PFSK-1 (cell line): ENCODE measurements around the gene KAZALD1.

Source experiments
- POLR2AphosphoS5 ChIP-seq: IDR thresholded peaks from 2 replicates; pipeline ENCODE4 v1.6.1; 2012; ENCODE audit warnings: low read depth, mild to moderate bottlenecking, control low read depth, low read length, moderate library complexity
- SIN3A ChIP-seq: IDR thresholded peaks from 2 replicates; pipeline ENCODE4 v1.6.1; 2012; ENCODE audit warnings: mild to moderate bottlenecking, low read length, moderate library complexity, borderline replicate concordance; ENCODE audit not compliant: insufficient read depth
- TAF1 ChIP-seq: IDR thresholded peaks from 2 replicates; pipeline ENCODE4 v1.6.1; 2012; ENCODE audit warnings: low read length, control low read depth, borderline replicate concordance; ENCODE audit not compliant: insufficient read depth

DNA sequence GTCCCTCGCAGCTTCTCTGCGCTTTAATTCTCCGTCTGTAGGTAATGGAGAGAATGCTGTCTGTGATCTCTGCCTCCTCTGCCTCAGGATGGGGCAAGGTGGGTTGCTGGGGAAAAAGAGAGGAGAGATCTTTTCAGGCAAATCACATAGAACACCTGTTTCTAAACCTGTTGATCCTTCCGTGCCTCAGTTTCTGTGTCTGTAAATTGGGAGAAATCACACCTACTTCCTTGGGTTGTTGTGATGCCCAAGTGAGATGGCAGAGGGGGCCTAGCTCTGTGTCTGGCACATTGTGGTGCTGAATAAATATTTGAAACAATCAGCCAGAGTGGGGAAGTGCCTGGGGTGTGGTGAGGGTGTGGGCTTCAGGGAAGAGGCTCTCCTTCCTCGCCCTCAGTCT lies 28.8 kb downstream of the KAZALD1 start:
- TF ChIP-seq TAF1 (no peak), POLR2AphosphoS5 (no peak), SIN3A (no peak)
